OCI-LY7 (cell line): ENCODE measurements around the gene DDX39B. TPM values are rescaled to one million over a fixed set of nuclear protein-coding genes. Genes with fewer than 3 reads are reported as not detected.

Source experiments
- BruUV-seq: library from RNA; stranded (reverse); fragments of 400-500 nt; replicated peaks from 2 replicates; lab custom pipeline; 2021; lab: Mats Ljungman, UMichigan
- CTCF ChIA-PET: fragments of 300-600 bp; sonication (Branson Sonifier 250); formaldehyde crosslinking; loops from one replicate; lab custom pipeline; 2022; ENCODE audit warnings: antibody characterized with exemption; ENCODE audit not compliant: unreplicated experiment; lab: Charles Lee
- POLR2A ChIA-PET: fragments of 300-600 bp; sonication (Branson Sonifier 250); formaldehyde crosslinking; loops from one replicate; lab custom pipeline; 2022; ENCODE audit warnings: antibody characterized with exemption; lab: Charles Lee
- DNase-seq: peaks from one replicate; pipeline ENCODE4 v3.0.0-alpha.2; 2015; ENCODE audit warnings: low spot score
- H2AFZ ChIP-seq: fragments of 200-600 bp; sonication (generic), shearing (Covaris generic); 2 replicates; pipeline ENCODE4 v1.6.1; 2014; ENCODE audit warnings: mild to moderate bottlenecking, antibody characterized with exemption, low read length, moderate library complexity
- H3K27ac ChIP-seq: fragments of 200-600 bp; sonication (generic); 2 replicates; pipeline ENCODE4 v1.5.1; 2014; ENCODE audit warnings: mixed run types, low read depth, mild to moderate bottlenecking, moderate library complexity, low read length, inconsistent platforms; ENCODE audit not compliant: poor library complexity, severe bottlenecking
- H3K36me3 ChIP-seq: fragments of 200-600 bp; sonication (generic); 2 replicates; pipeline ENCODE4 v1.6.1; 2014; ENCODE audit warnings: mild to moderate bottlenecking, antibody characterized with exemption, low read length, moderate library complexity, mixed read lengths; ENCODE audit not compliant: insufficient read depth
- H3K4me1 ChIP-seq: fragments of 200-600 bp; sonication (generic); 2 replicates; pipeline ENCODE4 v1.5.1; 2014; ENCODE audit warnings: mild to moderate bottlenecking, low read length; ENCODE audit not compliant: insufficient read depth, poor library complexity, severe bottlenecking
- H3K4me2 ChIP-seq: fragments of 200-600 bp; sonication (generic); 2 replicates; pipeline ENCODE4 v1.6.1; 2014; ENCODE audit warnings: mild to moderate bottlenecking, low read length
- H3K4me3 ChIP-seq: fragments of 200-600 bp; sonication (generic); 2 replicates; pipeline ENCODE4 v1.5.1; 2014; ENCODE audit warnings: mild to moderate bottlenecking, low read depth, low read length; ENCODE audit not compliant: poor library complexity, severe bottlenecking
- H3K79me2 ChIP-seq: fragments of 200-600 bp; sonication (generic); 2 replicates; pipeline ENCODE4 v1.6.1; 2016; ENCODE audit warnings: low read depth, mild to moderate bottlenecking, low read length, moderate library complexity, mixed read lengths; ENCODE audit not compliant: insufficient read depth
- H3K9me2 ChIP-seq: fragments of 200-600 bp; sonication (generic); 2 replicates; pipeline ENCODE4 v1.6.1; 2016; ENCODE audit warnings: mild to moderate bottlenecking, low read length, mixed read lengths; ENCODE audit not compliant: insufficient read depth
- H3K9me3 ChIP-seq: fragments of 200-600 bp; sonication (generic); 2 replicates; pipeline ENCODE4 v1.6.1; 2014; ENCODE audit warnings: mild to moderate bottlenecking, mixed run types, low read length, mixed read lengths
- H4K20me1 ChIP-seq: fragments of 200-600 bp; sonication (generic); 2 replicates; pipeline ENCODE4 v1.6.1; 2014; ENCODE audit warnings: mild to moderate bottlenecking, antibody characterized with exemption, low read length, moderate library complexity, mixed read lengths; ENCODE audit not compliant: insufficient read depth
- CTCF ChIP-seq: fragments of 200-600 bp; sonication (generic); conservative IDR thresholded peaks from 2 replicates; pipeline ENCODE4 v1.5.1; 2014; ENCODE audit warnings: mild to moderate bottlenecking, antibody characterized with exemption, low read length, moderate library complexity, mixed read lengths
- EZH2phosphoT487 ChIP-seq: fragments of 200-600 bp; sonication (generic); IDR thresholded peaks from 2 replicates; pipeline ENCODE4 v1.6.1; 2018; ENCODE audit warnings: low read depth, borderline replicate concordance, mild to moderate bottlenecking, mixed run types, antibody characterized with exemption, low read length, moderate library complexity, mixed read lengths
- intact Hi-C: fragments of 100-400 bp; cut with micrococcal nuclease; formaldehyde crosslinking; loops from one replicate; pipeline ENCODE4 v1.10.0; 2022; ENCODE audit not compliant: unreplicated experiment
- total RNA-seq, 2 experiments: library from RNA; depleted of rRNA in 1 of 2; stranded (reverse); fragments of >200 nt in 1 of 2; shearing (Covaris generic) in 1 of 2; gene quantifications; 2 replicates each; pipeline ENCODE4 v1.2.3, GENCODE V29; 2014 to 2022

DDX39B gene
- total RNA-seq, 2 experiments from 2014 or later, result 481 to 736 TPM

DNA sequence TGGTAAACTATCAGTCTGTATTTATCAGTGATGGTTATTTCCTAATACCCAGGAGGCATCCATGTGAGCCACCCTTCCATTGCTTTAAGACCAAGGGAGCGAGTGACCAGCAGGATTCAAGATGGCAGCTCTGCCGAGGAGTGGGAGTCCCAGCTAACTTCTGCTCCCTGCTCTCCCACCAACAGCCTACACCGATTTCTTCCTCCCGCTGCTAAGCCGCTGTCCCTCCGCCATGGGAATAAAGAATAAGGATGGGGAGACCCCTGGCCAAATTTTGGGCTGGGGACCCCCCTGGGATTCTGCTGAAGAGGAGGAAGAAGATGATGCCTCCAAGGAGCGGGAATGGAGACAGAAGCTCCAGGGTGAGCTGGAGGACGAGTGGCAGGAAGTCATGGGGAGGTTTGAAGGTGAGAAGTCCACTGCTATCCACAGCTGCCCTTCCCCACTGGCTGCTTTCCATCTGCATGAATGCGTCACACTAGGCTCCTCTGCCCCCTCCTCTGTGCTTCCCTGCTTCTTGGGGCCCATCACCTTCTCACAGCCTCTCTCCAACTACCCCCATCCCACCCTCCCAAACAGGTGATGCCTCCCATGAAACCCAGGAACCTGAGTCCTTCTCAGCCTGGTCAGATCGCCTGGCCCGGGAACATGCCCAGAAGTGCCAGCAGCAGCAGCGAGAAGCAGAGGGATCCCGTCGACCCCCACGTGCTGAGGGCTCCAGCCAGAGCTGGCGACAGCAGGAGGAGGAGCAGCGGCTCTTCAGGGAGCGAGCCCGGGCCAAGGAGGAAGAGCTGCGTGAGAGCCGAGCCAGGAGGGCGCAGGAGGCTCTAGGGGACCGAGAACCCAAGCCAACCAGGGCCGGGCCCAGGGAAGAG, 15.9 kb upstream of the DDX39B start:
- H3K36me3 ChIP-seq, result peaks cover 55% of the 10 kb centered on the region
- H3K9me2 ChIP-seq, result no peaks in the 10 kb centered on the region
- intact Hi-C loops, result no loop called here
- H3K79me2 ChIP-seq, result no peaks in the 10 kb centered on the region
- TSS peak; percentile 31 for BruUV-seq
- H2AFZ ChIP-seq, result no peak overlapping the region
- ChIA-PET POLR2A (interaction anchor here (0.8 to 1.0 kb wide), 2 partner anchors 16 to 18 kb away, joined by 3 to 6 read pairs; partner anchors contain the start of genes DDX39B and TNF), CTCF (interaction anchor here (1.6 kb wide), 1 partner anchor 16 kb away, joined by 3 read pairs; no protein-coding TSS in a partner anchor)
- TF ChIP-seq CTCF (no peak), EZH2phosphoT487 (no peak)
- no peak for DNase-seq
- peaks cover 77% of the 10 kb centered on the region for H3K4me1 ChIP-seq
- H3K27ac ChIP-seq, result peak overlapping the region; percentile 94
- no peak overlapping the region for H3K4me3 ChIP-seq
- H3K4me2 ChIP-seq, result peak overlapping the region; percentile 81
- H3K9me3 ChIP-seq, result no peaks in the 10 kb centered on the region
- no peaks in the 10 kb centered on the region for H4K20me1 ChIP-seq

DNA sequence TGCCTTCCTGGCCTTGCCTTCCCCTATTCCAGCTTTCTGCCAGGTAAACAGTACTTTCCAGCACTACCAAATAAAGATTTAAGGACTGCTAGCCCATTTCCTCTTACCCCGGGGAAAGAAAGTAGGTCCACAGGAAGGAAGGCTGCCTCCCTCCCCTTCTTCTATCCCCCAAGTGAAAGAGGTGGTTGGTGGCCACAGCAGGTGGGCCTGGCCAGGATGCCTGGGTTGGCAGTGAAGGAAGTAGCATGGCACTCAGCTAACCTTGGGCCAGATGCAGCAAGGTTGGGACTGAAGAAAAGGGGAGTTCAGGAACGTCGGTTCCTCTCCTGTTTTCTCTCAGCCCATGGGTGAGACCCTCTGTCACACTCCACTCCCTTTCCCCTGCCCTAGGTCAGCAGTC, 14.5 kb upstream of the DDX39B start:
- H3K36me3 ChIP-seq, result peaks cover 45% of the 10 kb centered on the region
- no peak for TF ChIP-seq CTCF
- no peak for TF ChIP-seq EZH2phosphoT487
- H3K4me3 ChIP-seq, result no peak overlapping the region
- H2AFZ ChIP-seq, result no peak overlapping the region
- H3K27ac ChIP-seq, result no peak overlapping the region
- no TSS peak for BruUV-seq
- ChIA-PET CTCF (interaction anchor here (0.5 to 1.4 kb wide), 3 partner anchors 18 to 62 kb away, joined by 3 to 4 read pairs (median 3); no protein-coding TSS in a partner anchor), POLR2A (no interaction called here)
- no peaks in the 10 kb centered on the region for H3K79me2 ChIP-seq
- no peaks in the 10 kb centered on the region for H4K20me1 ChIP-seq
- peak overlapping the region; percentile 36; the same call in 1 of the 2 replicates for H3K4me2 ChIP-seq
- peaks cover 65% of the 10 kb centered on the region for H3K4me1 ChIP-seq
- no peak for DNase-seq
- no peaks in the 10 kb centered on the region for H3K9me3 ChIP-seq
- H3K9me2 ChIP-seq, result no peaks in the 10 kb centered on the region
- intact Hi-C loops, result no loop called here
